HG03432 (cell line): ENCODE results near the gene CDKAL1.
"Not testable (repeated sequence)": the region's sequence is repeated elsewhere in the genome, so short reads cannot be mapped to it uniquely, and the experiment has no call there.

Source experiments
- ATAC-seq: cut with Tn5 transposase; IDR thresholded peaks from one replicate; pipeline ENCODE4 v1.9.1; 2021; ENCODE audit warnings: mild to moderate bottlenecking, moderate library complexity; ENCODE audit not compliant: unreplicated experiment

CDKAL1 gene

DNA sequence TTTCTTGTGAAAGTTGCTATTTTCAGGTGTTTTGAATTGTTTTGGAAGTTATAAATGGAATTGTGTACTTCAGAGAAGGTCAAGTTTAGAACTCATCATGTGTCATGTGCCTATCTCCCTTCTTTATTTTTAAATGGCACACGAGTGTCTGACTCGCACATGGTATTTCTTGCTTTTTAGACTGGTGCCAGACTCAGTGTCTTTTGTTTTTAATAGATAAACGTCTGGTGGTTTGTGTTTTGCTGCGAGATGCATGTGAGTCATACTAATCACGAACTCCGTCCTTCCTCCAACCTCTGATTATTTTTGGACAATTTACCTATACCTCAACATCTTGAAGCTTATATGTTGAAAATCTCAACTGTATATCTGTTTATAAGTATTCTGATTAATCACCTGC, 292.1 kb downstream of the CDKAL1 start:
- no peak for ATAC-seq

DNA sequence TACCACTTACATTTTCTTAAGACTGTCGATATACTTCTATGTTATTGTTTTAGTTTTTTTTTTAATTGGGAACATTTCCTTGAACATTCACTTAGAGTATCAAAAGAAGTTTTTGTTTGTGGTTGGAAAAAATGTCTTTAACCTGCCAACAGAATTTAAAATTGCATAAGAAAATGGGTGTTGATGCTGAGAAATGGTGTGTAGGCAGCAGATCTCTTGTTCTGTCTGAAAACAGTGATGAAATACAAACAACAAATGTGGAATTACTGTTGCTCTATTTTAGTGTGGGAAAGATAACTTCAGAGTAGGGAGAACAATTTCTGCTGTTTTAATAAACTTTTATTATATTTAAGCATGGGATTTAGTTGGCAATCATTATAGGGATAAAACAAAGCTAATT, 293.5 kb downstream of the CDKAL1 start:
- no peak for ATAC-seq

DNA sequence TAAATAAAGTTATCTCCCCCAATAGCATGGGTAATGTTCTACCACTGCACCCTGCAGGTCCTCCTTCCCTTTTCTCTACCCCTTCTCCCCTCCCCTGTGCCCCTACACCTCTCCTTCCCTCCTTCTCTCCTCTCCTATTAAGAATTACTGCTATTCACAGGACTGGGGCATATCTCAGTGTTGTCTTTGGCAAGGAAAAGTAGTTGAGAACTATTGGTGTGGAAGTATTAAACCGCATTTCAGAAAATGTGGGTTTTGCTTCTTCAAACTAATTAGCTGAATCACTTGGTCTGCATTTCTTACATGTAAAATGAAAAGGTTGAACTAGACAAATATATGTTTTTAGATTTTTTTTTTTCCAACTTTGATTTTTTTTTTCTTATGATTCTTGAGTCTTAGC, 296.3 kb downstream of the CDKAL1 start:
- ATAC-seq = no peak

DNA sequence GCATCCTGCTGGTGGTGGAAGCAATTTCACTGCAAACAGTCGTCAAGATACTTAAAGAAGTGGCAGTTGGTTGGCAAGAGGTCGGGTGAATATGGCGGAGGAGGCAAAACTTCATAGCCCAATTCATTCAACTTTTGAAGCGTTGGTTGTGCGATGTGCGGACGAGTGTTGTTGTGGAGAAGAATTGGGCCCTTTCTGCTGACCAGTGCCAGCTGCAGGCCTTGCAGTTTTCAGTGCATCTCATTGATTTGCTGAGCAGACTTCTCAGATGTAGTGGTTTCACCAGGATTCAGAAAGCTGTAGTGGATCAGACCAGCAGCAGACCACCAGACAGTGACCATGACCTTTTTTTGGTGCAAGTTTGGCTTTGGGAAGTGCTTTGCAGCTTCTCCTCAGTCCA, 297.0 kb downstream of the CDKAL1 start:
- not testable (repeated sequence) for ATAC-seq

DNA sequence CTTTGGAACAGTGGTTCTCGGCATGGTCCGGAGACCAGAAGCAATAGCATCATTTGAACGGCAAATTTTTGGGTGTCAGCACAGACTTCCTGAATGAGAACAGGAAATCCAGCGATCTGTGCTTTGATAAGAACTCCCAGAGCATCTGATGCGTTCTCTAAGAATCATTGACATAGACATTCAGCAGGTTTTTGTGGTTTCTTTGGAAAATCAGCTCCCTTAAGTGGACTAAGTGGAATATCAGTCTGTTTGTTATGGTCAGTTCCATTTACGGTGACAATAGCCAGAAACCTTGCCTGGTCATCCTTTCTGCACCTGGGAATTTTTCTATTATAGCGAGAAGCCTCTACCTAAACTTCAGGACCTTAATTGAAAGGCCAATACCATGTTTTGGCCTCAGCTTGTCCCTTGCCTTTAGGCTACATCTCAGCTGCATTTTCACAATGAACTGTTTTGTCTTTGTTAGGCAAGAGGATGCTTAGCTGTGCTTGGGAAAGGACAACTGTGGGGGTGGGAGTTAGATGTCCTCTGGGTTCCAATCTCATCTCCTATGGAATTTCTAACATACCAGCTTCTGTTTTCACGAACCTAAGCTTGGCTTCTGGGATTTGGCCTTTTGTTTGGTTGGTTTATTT, 299.7 kb downstream of the CDKAL1 start:
- no peak for ATAC-seq

DNA sequence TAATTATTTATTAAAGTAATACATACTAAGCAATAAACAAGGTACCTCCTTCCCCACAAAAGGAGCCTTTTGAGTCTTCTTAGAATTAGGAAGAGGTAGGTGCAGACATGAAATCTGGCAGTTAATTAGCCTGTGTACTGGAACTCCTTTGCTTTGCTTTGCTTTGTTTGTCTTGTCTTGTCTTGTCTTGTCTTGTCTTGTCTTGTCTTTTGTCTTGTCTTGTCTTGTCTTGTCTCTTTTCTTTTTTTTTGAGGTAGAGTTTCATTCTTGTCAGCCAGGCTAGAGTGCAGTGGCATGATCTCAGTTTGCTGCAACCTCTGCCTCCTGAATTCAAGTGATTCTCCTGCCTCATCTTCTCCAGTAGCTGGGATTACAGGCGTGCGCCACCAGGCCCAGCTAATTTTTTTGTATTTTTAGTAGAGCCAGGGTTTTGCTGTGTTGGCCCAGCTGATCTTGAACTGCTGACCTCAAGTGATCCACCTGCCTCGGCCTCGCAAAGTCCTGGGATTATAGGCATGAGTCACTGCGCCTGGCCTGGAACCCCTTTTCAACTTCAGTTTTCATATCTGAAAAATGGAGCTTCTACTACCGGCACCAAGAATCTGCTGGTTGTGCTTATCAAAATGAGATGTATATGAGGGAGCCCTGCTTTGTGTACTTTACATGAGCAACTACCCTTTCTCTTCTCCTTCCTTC, 301.2 kb downstream of the CDKAL1 start:
- no peak for ATAC-seq

DNA sequence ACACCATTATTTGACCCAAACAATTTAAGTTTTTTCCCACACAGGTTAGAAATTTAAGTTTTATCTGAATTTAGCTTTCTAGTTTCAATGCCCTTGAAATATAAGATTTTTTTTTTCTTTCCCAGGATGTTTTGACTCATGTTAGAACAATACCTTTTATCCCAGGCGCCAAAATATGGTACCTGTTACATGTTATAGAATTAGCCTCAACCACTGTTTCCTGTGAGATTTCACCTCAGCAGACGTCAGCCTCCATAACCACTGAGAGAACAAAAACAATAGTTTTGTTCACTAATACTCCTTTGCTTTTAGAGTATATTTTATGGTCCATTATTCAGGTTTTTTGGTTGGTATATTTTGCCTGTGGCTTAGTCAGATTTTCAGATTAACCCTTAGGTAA, 302.9 kb downstream of the CDKAL1 start:
- ATAC-seq = no peak

DNA sequence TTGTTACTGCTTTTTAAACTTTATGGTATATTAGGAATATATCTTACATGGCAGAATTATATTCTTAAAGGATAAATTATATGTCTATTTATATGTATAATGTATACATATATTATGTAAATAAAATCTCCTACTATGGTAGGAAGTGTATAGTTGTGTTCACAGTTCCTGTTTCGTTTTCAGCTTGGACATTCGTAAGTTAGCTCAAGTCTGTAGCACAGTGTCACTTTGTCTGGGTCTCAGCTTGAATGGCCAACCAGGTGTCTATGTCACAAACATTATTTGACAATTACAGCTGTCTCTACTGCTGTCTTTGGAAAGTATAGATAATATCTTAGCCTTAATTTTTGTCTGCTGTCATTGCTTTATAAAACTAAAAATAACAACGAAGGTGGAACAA, 303.9 kb downstream of the CDKAL1 start:
- ATAC-seq = no peak

DNA sequence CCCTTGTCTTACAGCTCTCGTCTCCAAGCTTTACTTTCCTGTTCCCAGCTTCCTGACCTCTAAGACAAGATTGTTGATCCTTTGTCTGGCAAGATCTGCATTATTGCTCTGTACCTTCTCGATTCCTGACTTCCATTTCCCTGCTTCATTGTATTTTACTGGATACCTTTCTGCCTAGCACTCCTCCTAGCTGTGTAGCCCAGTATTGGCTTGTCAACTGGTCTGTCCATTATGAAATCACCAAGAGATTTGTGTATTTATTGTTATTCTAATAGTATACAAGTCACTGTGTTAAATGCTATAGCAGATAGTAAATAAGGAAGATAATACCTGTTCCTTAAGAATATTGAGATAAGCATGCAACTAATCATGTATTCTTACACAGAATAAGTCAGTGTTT, 305.4 kb downstream of the CDKAL1 start:
- no peak for ATAC-seq

DNA sequence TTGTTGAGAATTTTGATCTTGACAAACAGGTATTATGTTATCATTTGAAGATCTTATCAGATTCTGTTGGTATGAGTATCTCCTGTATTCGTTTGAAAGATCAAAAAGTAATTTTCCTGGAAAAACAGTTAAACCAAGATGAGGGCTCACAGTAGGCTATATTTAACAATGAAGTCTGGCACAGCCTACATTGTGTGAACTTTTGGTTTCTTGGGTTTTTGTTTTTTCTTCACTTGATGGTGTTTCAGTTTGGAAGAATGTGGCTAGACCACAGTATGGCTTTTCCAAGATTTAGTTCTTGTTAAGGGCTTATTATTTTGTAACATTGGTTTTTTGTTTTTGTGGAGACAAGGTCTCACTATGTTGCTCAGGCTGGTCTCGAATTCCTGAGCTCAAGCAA, 306.4 kb downstream of the CDKAL1 start:
- no peak for ATAC-seq

DNA sequence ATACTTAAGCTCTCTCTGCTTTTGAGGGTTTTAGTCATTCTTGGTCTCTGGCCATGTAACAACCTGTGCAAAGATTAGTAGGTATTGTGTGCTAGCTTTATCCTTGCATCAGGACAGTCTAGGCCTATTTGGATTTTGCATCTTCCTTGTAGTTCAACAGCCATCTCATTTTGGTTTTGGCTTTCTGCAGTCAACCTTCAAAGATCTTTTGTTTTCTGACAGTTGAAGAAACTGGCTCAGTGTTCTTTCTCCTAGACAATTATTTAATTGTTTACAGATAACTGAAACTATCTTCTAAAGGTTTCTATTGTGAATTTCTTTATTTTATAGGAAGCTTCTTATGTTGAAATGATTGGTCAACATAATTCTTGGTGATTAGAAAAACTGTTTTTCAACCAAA, 307.5 kb downstream of the CDKAL1 start:
- no peak for ATAC-seq

DNA sequence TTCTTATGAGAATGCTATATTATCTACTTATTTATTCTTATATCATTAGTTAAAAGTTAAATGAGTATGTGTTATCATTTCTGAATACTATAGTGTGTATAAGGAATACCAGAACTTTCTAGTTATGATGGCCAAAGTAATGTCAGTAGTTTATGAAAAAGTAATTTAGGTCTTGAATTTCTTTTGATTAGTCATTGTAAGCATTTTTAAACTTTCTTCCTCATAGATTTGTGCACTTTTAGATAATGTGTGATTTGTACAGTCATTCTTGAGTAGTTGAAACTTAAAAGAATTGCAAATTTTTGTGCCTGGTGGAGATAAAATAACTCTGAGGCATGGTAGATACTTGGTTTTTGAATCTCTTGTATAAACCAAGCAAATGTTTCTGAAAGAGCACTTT, 311.3 kb downstream of the CDKAL1 start:
- ATAC-seq = no peak

DNA sequence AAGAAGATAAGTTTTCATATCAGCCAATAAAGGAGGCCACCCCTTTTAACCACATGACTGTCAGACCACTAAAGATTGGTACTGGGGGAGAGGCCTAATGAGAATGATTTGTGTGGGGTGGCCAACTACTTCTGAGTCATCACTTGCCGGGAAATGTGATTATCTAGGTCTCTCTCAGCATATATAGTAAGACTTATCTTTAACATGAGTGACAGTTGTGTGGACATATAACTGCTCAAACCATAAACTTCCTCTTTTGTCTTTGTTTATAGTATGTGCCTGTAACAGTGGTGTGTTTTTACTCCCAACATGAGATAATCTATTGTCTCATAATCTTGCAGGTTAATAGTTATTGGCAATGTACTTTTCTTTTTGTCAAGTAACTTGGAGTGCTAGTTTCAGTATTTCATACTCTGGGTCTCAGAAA, 312.4 kb downstream of the CDKAL1 start:
- ATAC-seq = peak; percentile 57

DNA sequence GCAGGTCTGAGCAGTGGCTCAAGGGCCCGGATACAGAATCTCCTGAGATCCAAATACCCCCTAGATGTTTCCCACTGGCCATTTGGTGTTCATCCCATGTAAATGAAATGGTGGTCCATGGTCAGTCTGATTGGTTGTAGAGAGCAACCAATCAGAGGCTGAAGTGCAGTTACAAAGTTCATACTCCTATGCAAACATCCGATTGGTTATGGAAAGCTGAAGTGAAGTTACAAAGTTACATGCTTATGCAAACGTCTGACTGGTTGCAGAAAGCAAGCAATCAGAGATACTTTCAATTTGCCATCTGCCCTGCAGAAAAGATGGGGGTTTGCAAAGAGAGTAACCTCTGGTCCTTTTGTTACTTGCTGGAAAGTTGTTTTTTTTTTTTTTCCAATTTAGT, 313.6 kb downstream of the CDKAL1 start:
- no peak for ATAC-seq

DNA sequence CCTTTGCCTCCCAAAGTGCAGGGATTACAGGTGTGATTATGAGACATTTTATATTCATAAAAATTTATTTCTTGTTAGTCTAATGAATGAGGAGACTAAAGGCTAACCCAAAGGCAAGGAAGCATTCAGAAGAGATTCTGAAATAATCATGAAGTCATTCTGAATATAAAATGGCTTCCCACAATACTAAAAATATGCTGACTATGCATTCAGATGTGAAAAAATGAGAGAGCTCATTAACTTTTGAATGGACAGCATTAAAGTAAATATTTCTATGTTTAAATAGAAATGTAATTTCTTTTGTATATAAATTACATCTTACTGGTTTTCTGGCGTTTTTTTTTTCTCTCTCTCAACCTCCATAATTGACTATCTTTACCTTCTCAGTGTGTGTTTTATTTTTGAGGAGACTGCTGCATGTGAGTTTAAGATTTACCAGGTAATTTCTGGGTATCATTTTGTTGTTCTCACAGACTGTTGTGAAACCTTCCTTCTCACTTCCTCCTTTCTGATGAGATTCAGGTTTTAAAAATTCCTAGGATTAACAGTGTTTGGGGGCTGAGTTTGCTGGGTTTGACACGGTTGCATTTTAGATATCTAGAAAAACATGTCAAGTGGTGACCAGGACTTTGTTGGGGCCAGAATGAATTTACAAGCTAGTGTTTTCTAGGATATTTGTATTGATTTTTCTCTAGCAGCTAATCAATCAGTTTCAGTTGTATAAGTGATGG, 316.6 kb downstream of the CDKAL1 start:
- no peak for ATAC-seq

DNA sequence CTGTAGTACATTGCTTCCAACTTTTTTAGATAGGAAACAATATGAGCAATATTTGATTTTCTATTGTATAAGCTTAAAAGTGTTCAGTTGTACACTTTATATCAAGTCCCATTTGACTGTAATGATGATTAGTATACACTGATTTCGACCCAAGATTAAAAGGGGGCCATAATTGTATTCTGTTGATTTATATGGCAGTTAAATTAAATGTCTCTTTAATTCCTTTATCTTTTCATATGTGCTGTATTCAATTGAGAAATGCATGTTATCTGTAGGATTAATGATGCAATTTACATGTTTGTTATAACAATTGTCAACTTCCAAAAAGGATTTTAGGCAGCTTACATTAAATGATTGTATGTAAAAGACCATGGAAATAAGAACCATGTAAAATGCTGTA, 317.5 kb downstream of the CDKAL1 start:
- ATAC-seq = no peak

DNA sequence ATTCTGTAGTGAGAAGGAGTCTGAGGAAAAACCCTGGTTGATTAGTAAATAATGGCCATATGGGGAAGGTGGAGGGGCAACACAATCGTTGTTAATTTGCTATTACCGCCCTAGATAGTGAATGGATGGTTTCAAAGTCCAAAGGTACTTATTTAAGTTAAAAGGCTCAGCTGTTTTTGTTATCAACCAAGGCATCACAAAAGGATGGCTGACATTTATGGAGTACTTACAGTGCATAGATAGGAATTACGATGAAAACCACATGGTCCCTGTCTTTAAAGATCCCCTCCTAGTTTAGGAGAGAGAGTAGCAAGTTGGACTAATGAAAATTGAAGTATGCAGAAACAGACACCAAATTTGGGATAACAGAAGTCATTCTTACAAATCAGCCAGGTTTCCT, 319.6 kb downstream of the CDKAL1 start:
- no peak for ATAC-seq

DNA sequence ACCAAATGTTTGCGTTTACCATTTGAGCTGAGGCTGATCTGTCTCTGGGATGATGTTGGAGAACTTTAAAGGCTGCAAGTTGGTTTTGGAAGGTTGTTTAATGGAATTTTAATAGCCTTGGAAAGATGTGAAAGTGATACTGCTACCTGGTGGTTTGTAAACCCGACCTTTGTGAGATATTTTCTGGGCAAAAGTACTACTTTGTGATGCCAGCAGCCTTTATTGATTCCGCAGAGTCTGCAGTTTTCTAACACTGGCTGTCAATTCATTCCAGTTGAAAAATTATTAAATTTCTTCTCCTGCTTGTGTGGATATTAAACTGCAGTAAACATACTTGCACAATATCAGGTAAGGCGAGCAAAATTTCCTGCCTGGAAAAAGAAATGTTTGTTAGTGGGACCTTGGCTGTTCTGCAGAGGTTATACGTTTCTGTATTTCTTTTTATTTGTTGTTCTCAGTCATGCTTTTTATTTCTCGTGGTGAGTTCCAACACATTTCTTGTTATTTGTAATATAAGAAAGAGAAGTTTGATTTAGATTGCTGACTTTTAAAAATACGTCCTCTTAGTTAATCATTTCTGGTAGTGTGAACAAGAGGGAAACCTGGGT, 322.5 kb downstream of the CDKAL1 start:
- no peak for ATAC-seq

DNA sequence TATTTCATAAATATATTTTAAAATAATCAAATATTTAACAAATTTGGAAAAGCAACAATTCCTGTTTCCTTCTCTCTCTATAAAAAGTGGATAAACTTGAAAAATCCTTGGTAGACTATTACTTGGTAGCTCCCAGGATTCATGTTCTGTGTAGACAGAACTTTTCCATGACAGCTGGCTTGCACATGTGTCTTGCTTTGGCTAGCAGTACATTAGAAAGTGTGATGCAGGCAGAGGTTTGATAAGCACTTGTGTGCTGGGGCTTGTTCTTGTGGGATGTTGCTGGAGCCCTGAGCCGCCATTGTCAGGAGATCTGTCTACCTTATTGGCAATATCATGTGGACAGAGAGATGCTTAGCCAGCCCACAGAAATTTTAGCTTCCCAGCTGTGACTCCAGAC, 327.2 kb downstream of the CDKAL1 start:
- ATAC-seq = no peak

DNA sequence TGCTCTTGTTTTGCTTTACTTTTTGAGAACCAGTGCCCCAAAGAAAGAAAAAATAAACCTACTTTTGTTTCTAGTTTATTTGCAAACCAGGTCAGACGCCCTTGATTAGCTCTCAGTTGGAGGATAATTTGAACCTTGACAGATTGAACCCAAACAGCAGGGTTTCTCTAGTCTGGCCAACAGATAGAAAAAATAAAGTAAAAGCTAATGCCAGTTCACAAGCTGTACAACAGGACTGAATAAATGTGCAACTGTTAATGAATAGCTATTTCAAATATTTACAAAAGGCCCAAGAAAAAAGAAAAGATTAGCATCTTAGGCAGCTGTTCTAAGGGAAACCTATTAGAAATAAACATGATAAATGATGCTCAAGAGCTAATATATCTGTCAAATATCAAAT, 331.8 kb downstream of the CDKAL1 start:
- ATAC-seq = no peak

DNA sequence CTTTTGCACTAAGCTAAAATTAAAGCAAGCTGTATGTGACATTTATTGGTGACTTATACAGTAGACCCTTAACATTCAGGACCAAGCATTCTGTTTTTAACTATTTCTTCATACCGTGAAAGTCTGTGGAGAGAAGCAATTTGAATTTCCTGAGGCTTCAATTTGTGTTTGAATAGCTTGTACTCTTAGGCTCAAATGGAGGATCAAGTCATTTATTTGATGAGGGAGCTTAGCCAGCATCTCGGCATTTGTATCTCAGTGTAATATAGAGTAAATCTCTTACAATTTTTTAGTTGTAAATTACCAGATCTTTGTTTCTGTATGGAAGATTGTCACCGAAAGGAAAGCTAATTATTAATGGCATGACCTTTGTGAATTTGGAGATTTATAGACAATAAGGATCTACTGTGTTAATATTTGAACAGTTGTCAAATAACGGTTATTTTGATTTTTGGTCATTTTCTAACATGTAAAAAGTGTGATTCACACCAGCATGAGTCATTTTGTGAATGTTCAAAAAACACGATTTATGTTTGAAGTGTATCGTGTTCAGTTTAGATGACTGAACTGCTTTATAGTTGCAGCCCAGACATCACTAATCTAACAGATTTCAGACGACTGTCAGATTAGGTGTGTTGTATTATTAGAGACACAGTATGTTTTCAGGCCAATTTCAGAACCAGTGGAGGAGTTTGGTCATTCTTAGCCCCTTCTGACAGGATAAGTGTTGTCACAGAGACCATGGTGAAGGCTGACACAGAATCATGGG, 332.9 kb downstream of the CDKAL1 start:
- ATAC-seq = no peak
